Measurements from ENCODE around the gene ZC3H12A.

DNA sequence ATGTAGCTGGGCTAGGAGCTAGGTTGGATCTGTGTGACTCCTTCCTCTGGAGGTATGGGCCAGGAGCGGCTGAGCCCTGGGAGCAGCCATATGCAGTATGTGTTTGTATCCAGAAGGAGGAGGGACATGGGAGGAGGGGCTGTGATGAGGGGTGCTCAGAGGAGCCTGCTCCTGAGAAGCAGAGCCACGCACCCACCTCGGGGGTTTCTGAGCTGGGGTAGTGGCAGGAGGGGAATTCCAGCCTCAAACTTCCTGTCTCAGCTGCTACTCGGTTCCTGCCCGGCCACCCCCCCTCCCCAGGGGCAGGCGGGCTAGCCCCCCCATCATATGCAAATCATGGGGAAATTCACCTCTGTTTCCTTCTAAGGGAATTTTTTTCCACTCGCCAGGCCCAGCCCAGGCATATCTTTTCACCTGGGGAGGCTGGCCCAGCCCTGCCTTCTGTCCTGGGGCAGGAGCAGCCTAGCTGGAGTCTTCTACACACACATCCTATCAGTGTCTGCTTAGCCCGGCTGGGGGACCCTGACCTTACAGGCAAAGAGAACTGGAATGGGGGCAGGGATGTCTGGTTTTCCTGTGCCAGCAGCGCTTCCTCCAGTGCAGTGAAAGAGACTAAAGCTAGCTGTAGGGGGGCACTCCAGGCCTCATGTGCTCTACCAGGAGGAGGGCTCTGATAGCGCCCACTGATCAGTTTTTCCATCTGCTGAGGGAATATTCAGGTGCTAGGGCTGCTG lies 3.0 kb downstream of the ZC3H12A start:
- no peak for TF ChIP-seq YY1 (IDR thresholded peaks at IDR 0.05; ENCODE audit: insufficient read depth, insufficient read length)
- TF ChIP-seq SUZ12 (IDR thresholded peaks at IDR 0.05; ENCODE audit: extremely low read depth, insufficient read depth, insufficient read length) = no peak
- TF ChIP-seq ZNF274 (IDR thresholded peaks at IDR 0.05; ENCODE audit: low read depth, low read length) = no peak
